ENCODE measurements around the gene DRAP1. TPM values are rescaled to one million over a fixed set of nuclear protein-coding genes. Genes with fewer than 3 reads are reported as not detected.

Gene DRAP1
- total RNA-seq, 5 donors from 2014 or later (not counting 1 experiment from before 2014, with no cell fraction given), result 56.3 to 122 (median 107) TPM

DNA sequence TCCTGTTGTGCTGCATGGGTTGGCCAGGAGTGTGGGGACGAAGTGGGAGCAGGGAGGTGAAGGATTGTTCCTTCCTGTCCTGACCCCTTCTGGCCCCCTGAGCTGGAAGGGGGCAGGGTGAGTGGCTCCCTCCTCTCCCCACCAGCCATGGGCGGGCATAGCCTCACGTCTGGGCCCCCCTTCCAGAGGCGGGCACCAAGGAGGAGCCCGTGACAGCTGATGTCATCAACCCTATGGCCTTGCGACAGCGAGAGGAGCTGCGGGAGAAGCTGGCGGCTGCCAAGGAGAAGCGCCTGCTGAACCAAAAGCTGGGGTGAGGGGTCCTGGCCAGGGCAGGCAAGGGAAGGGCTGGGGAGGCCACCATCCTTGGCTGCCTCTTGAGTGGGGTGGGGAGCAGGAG, 45.7 kb downstream of the DRAP1 start:
- WGBS (ENCODE audit: insufficient coverage), result 95% methylated on average over 6 of the region's 10 CpGs
- H3K27me3 Mint-ChIP-seq, result no peaks in the 10 kb centered on the region
- CTCF ChIA-PET, result interaction anchor here in 1 of 2 donors (0.6 to 0.9 kb wide), 2 partner anchors 24 to 116 kb away, joined by 3 to 5 read pairs; no protein-coding TSS in a partner anchor
- Histone ChIP-seq H3K9me3 (no peaks in the 10 kb centered on the region), H3K4me3 (ENCODE audit: control insufficient read depth in 1 of 2, extremely low read depth in 1 of 2, low read length in 1 of 2) (no peak overlapping the region), H3K27ac (ENCODE audit: low read length) (no peak overlapping the region), H3K4me1 (ENCODE audit: control insufficient read depth in 1 of 2, extremely low read depth in 1 of 2, insufficient read depth in 2 of 2, low read length in 2 of 2) (peaks cover 13 to 30% of the 10 kb centered on the region in 2 experiments), H3K36me3 (ENCODE audit: control insufficient read depth in 2 of 2, extremely low read depth in 1 of 2, insufficient read depth in 1 of 2, low read length in 1 of 2) (peaks cover 25 to 65% of the 10 kb centered on the region in 2 donors), H3K27me3 (replicated peaks in 1 of 2; ENCODE audit: control insufficient read depth in 2 of 2, extremely low read depth in 1 of 2, insufficient read depth in 2 of 2, low read length in 1 of 2) (no peaks in the 10 kb centered on the region)
- H3K36me3 Mint-ChIP-seq, result peaks cover 36% of the 10 kb centered on the region
- peaks cover 34 to 44% (median 38%) of the 10 kb centered on the region in 3 donors for H3K4me1 Mint-ChIP-seq
- POLR2A ChIA-PET, result interaction anchor here in 1 of 2 donors (0.6 kb wide), 1 partner anchor 14 kb away, joined by 4 read pairs; no protein-coding TSS in a partner anchor
- H3K9me3 Mint-ChIP-seq, result no peaks in the 10 kb centered on the region
- no peak for DNase-seq
- no peak for ATAC-seq (replicated peaks in 1 of 4)
- H3K27ac Mint-ChIP-seq, result no peak overlapping the region
- no peak overlapping the region for H3K4me3 Mint-ChIP-seq

DNA sequence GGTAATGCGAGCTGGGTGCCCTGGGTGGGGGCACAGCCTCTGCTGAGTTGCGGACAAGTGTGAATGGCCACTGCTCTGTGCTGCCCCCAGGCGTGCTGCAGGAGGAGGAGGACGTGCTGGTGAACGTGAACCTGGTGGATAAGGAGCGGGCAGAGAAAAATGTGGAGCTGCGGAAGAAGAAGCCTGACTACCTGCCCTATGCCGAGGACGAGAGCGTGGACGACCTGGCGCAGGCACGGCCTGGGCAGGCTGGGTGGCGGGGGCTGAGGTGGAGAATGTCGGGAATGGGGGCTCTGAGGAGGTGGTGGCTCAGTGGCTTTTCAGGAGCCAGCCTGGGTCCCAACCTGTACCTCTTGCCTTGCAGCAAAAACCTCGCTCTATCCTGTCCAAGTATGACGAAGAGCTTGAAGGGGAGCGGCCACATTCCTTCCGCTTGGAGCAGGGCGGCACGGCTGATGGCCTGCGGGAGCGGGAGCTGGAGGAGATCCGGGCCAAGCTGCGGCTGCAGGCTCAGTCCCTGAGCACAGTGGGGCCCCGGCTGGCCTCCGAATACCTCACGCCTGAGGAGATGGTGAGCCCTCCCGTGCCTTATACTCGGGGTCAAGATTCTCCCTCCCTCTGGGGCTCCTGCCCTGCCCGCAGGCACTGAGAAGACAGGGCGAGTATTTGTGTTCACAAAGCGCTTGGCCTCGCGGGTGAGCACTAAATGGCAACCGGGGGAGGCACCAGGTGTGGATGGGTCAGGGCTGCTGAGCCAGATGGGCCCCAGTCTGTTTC, 46.9 kb downstream of the DRAP1 start:
- Histone ChIP-seq H3K27ac (ENCODE audit: low read length) (no peak overlapping the region), H3K27me3 (replicated peaks in 1 of 2; ENCODE audit: control insufficient read depth in 2 of 2, extremely low read depth in 1 of 2, insufficient read depth in 2 of 2, low read length in 1 of 2) (no peaks in the 10 kb centered on the region), H3K4me3 (ENCODE audit: control insufficient read depth in 1 of 2, extremely low read depth in 1 of 2, low read length in 1 of 2) (no peak overlapping the region), H3K9me3 (no peaks in the 10 kb centered on the region), H3K36me3 (ENCODE audit: control insufficient read depth in 2 of 2, extremely low read depth in 1 of 2, insufficient read depth in 1 of 2, low read length in 1 of 2) (peaks cover 31 to 72% of the 10 kb centered on the region in 2 donors), H3K4me1 (ENCODE audit: control insufficient read depth in 1 of 2, extremely low read depth in 1 of 2, insufficient read depth in 2 of 2, low read length in 2 of 2) (peaks cover 13 to 24% of the 10 kb centered on the region in 2 experiments)
- ATAC-seq (replicated peaks in 1 of 4) (no peak), DNase-seq (no peak)
- Mint-ChIP-seq H3K9me3 (no peaks in the 10 kb centered on the region), H3K36me3 (peaks cover 42% of the 10 kb centered on the region), H3K27me3 (no peaks in the 10 kb centered on the region), H3K27ac (no peak overlapping the region), H3K4me1 (peaks cover 36 to 43% (median 41%) of the 10 kb centered on the region in 3 donors), H3K4me3 (no peak overlapping the region)
- ChIA-PET POLR2A (interaction anchor here in 1 of 2 donors (0.7 kb wide), 1 partner anchor 40 kb away, joined by 3 read pairs; no protein-coding TSS in a partner anchor), CTCF (interaction anchor here in 1 of 2 donors (1.6 kb wide), 1 partner anchor 80 kb away, joined by 7 read pairs; no protein-coding TSS in a partner anchor)
- 96% methylated on average over 36 of the region's 36 CpGs for WGBS (ENCODE audit: insufficient coverage)

DNA sequence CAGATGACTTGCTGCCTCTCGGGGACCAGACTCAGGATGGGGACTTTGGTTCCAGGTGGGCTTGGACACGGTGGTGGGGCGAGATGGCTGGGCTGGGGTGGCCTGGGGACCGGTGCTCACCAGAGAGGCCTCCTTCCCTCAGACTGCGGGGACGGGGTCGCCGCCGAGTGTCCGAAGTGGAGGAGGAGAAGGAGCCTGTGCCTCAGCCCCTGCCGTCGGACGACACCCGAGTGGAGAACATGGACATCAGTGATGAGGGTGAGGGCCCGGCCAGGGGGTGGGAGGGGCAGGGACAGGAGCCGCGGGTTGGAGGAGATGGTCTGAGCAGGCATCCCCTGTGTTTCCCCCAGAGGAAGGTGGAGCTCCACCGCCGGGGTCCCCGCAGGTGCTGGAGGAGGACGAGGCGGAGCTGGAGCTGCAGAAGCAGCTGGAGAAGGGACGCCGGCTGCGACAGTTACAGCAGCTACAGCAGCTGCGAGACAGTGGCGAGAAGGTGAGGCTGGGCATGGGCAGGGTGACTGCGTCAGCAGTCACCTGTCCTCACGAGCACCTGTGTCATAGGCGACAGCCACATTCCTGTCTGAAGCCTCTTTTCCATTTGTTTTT, 48.2 kb downstream of the DRAP1 start:
- Histone ChIP-seq H3K27ac (ENCODE audit: low read length) (no peak overlapping the region), H3K4me1 (ENCODE audit: control insufficient read depth in 1 of 2, extremely low read depth in 1 of 2, insufficient read depth in 2 of 2, low read length in 2 of 2) (peaks cover 9 to 18% of the 10 kb centered on the region in 2 experiments), H3K27me3 (replicated peaks in 1 of 2; ENCODE audit: control insufficient read depth in 2 of 2, extremely low read depth in 1 of 2, insufficient read depth in 2 of 2, low read length in 1 of 2) (no peaks in the 10 kb centered on the region), H3K4me3 (ENCODE audit: control insufficient read depth in 1 of 2, extremely low read depth in 1 of 2, low read length in 1 of 2) (no peak overlapping the region), H3K36me3 (ENCODE audit: control insufficient read depth in 2 of 2, extremely low read depth in 1 of 2, insufficient read depth in 1 of 2, low read length in 1 of 2) (peaks cover 31 to 79% of the 10 kb centered on the region in 2 donors), H3K9me3 (no peaks in the 10 kb centered on the region)
- Mint-ChIP-seq H3K9me3 (no peaks in the 10 kb centered on the region), H3K36me3 (peaks cover 42% of the 10 kb centered on the region), H3K4me3 (no peak overlapping the region), H3K27me3 (no peaks in the 10 kb centered on the region), H3K4me1 (peaks cover 28 to 34% (median 31%) of the 10 kb centered on the region in 3 donors), H3K27ac (no peak overlapping the region)
- ATAC-seq (replicated peaks in 1 of 4), result no peak
- WGBS (ENCODE audit: insufficient coverage), result 97% methylated on average over 24 of the region's 30 CpGs
- DNase-seq, result no peak
- CTCF ChIA-PET, result interaction anchor here in 1 of 2 donors (1.6 kb wide), 1 partner anchor 81 kb away, joined by 7 read pairs; no protein-coding TSS in a partner anchor
- POLR2A ChIA-PET, result interaction anchor here in 1 of 2 donors (0.6 kb wide), 1 partner anchor 52 kb away, joined by 4 read pairs; no protein-coding TSS in a partner anchor

DNA sequence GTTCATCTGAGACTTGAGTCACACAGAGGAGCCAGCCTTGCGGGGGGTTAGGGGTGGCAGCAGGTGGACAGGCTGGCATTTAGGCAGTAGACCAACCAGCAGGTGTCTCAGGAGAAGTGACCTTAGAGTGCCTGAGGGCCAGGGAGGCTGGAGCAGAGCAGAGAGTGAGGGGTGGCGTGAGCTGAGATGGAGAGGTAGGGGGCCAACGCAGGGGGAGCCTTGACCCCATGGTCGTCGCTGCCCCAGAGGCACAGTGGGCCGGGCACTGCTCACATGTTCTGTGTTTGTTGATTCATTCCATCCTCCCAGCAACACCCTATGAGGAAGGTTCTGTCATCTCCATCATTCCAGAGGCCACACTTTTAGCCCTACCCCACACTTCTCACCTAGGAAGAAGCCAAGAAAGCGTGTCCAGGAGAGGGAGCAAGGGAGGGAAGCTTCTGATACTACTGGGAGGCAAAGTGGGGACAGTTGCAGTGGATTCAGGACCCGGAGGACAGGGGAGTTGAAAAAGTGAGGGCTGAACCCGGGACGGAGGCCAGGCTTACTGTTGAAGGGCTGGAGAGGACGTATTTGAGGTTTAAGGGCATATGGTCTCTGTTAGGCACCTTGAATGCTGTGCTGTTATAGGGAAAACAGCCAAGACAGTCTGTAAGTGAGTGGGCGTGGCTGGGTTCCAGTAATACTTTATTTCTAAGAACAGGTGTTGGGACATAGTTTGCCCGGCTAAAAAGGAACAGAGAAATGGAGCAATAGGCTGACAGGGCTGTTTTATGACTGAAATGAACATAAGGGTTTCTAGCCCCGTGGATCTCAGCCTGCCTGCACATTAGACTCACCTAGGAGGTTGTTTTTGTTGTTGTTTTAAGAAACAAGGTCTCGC, 49.6 kb downstream of the DRAP1 start:
- WGBS (ENCODE audit: insufficient coverage), result 93% methylated on average over 10 of the region's 15 CpGs
- Mint-ChIP-seq H3K4me3 (no peak overlapping the region), H3K27ac (no peak overlapping the region), H3K27me3 (no peaks in the 10 kb centered on the region), H3K4me1 (peaks cover 15 to 20% (median 17%) of the 10 kb centered on the region in 3 donors), H3K36me3 (peaks cover 50% of the 10 kb centered on the region), H3K9me3 (no peaks in the 10 kb centered on the region)
- peaks cover 31 to 79% of the 10 kb centered on the region in 2 donors for H3K36me3 ChIP-seq (ENCODE audit: control insufficient read depth in 2 of 2, extremely low read depth in 1 of 2, insufficient read depth in 1 of 2, low read length in 1 of 2)
- ATAC-seq (replicated peaks in 1 of 4) (no peak), DNase-seq (no peak)
- ChIA-PET POLR2A (interaction anchor here in 1 of 2 donors (0.7 kb wide), 1 partner anchor 623 kb away, joined by 3 read pairs; no protein-coding TSS in a partner anchor), CTCF (no interaction called here)
- no peak overlapping the region for H3K4me3 ChIP-seq (ENCODE audit: control insufficient read depth in 1 of 2, extremely low read depth in 1 of 2, low read length in 1 of 2)
- H3K4me1 ChIP-seq (ENCODE audit: control insufficient read depth in 1 of 2, extremely low read depth in 1 of 2, insufficient read depth in 2 of 2, low read length in 2 of 2), result peaks cover 0 to 4% of the 10 kb centered on the region in 2 experiments
- H3K27ac ChIP-seq (ENCODE audit: low read length), result no peak overlapping the region
- no peaks in the 10 kb centered on the region for H3K27me3 ChIP-seq (replicated peaks in 1 of 2; ENCODE audit: control insufficient read depth in 2 of 2, extremely low read depth in 1 of 2, insufficient read depth in 2 of 2, low read length in 1 of 2)
- no peaks in the 10 kb centered on the region for H3K9me3 ChIP-seq

Other genes starting within 250 kb of the DRAP1 start
- 100 to 1,000 TPM in 4 of 5 donors, 10 to 100 TPM in 1; 99.9 to 111 (median 104) TPM for gene KAT5, start 207.2 kb upstream of the DRAP1 start, total RNA-seq
- gene RNASEH2C, start 198.6 kb upstream of the DRAP1 start, total RNA-seq, result 10 to 100 TPM; 35.8 to 77.4 (median 70.7) TPM
- 10 to 100 TPM; 17.7 to 31.6 (median 30.1) TPM for gene AP5B1, start 138.4 kb upstream of the DRAP1 start, total RNA-seq
- under 1 TPM in 2 of 5 donors, not detected in 3; 0.12 to 0.13 TPM for gene OVOL1, start 132.4 kb upstream of the DRAP1 start, total RNA-seq
- gene SNX32, start 85.5 kb upstream of the DRAP1 start, total RNA-seq, result 1 to 10 TPM in 4 of 5 donors, under 1 TPM in 1; 0.26 to 1.4 (median 1.2) TPM
- gene CFL1, start 61.2 kb upstream of the DRAP1 start, total RNA-seq, result 100 to 1,000 TPM; 584 to 761 (median 636) TPM
- gene MUS81, start 59.0 kb upstream of the DRAP1 start, total RNA-seq, result 100 to 1,000 TPM in 2 of 5 donors, 10 to 100 TPM in 3; 55.5 to 118 (median 95.6) TPM
- gene EFEMP2, start 46.6 kb upstream of the DRAP1 start, total RNA-seq, result 10 to 100 TPM in 3 of 5 donors, 1 to 10 TPM in 2; 7.0 to 14.1 (median 10.2) TPM
- gene CTSW, start 39.6 kb upstream of the DRAP1 start, total RNA-seq, result 100 to 1,000 TPM in 1 of 5 donors, 10 to 100 TPM in 4; 45.3 to 127 (median 66.4) TPM
- 10 to 100 TPM; 30.2 to 47.1 (median 39.2) TPM for gene FIBP, start 31.0 kb upstream of the DRAP1 start, total RNA-seq
- 10 to 100 TPM; 20.3 to 39.0 (median 37.4) TPM for gene CCDC85B, start 28.8 kb upstream of the DRAP1 start, total RNA-seq
- gene FOSL1, start 19.0 kb upstream of the DRAP1 start, total RNA-seq, result 1 to 10 TPM in 2 of 5 donors, under 1 TPM in 3; 0.49 to 1.6 (median 0.65) TPM
- 10 to 100 TPM; 20.5 to 66.7 (median 63.3) TPM for gene C11orf68, start 364 bp upstream of the DRAP1 start, total RNA-seq
- gene TSGA10IP, start 26.1 kb downstream of the DRAP1 start, total RNA-seq, result not detected
- 10 to 100 TPM; 70.9 to 95.2 (median 89.9) TPM for gene SART1, start 42.3 kb downstream of the DRAP1 start, total RNA-seq
- 100 to 1,000 TPM in 1 of 5 donors, 10 to 100 TPM in 4; 50.7 to 114 (median 58.8) TPM for gene EIF1AD, start 82.7 kb downstream of the DRAP1 start, total RNA-seq
- gene BANF1, start 83.1 kb downstream of the DRAP1 start, total RNA-seq, result 100 to 1,000 TPM in 1 of 5 donors, 10 to 100 TPM in 4; 70.9 to 101 (median 82.6) TPM
- gene CST6, start 92.6 kb downstream of the DRAP1 start, total RNA-seq, result not detected
- gene CATSPER1, start 107.1 kb downstream of the DRAP1 start, total RNA-seq, result not detected
- gene GAL3ST3, start 129.7 kb downstream of the DRAP1 start, total RNA-seq, result under 1 TPM in 1 of 5 donors, not detected in 4; 0.18 TPM
- gene SF3B2, start 132.9 kb downstream of the DRAP1 start, total RNA-seq, result 100 to 1,000 TPM; 189 to 264 (median 224) TPM
- gene PACS1, start 150.8 kb downstream of the DRAP1 start, total RNA-seq, result 100 to 1,000 TPM; 222 to 268 (median 236) TPM

Measured in T-cell (primary cell).